Progenitor cell of endocrine pancreas (in vitro differentiated cells): ENCODE data around the gene IGLL1. TPM values are rescaled to one million over a fixed set of nuclear protein-coding genes. Genes with fewer than 3 reads are reported as not detected.

Experiments used
- DNase-seq: peaks from one replicate; pipeline ENCODE4 v3.0.0; 2021; ENCODE audit warnings: low spot score; ENCODE audit not compliant: unreplicated experiment
- H3K27ac Mint-ChIP-seq: 2 replicates; pipeline ENCODE4 v1.8.0; 2021; ENCODE audit warnings: mild to moderate bottlenecking, moderate library complexity, mixed read lengths
- H3K27me3 Mint-ChIP-seq: 2 replicates; pipeline ENCODE4 v1.8.0; 2021; ENCODE audit warnings: mixed read lengths
- H3K36me3 Mint-ChIP-seq: 2 replicates; pipeline ENCODE4 v1.8.0; 2022; ENCODE audit warnings: mixed read lengths; ENCODE audit not compliant: insufficient read depth
- H3K4me1 Mint-ChIP-seq: 2 replicates; pipeline ENCODE4 v1.8.0; 2021; ENCODE audit warnings: low read depth, mixed read lengths
- H3K4me3 Mint-ChIP-seq: 2 replicates; pipeline ENCODE4 v1.8.0; 2021; ENCODE audit warnings: low read depth, mild to moderate bottlenecking, moderate library complexity, mixed read lengths
- H3K9me3 Mint-ChIP-seq: 2 replicates; pipeline ENCODE4 v1.8.0; 2021; ENCODE audit warnings: low read depth, mixed read lengths
- CTCF ChIP-seq: fragments of 200-600 bp; sonication (generic); IDR thresholded peaks from one replicate; pipeline ENCODE4 v1.5.0; 2021; ENCODE audit warnings: antibody characterized with exemption, mild to moderate bottlenecking; ENCODE audit not compliant: unreplicated experiment
- total RNA-seq: library from RNA; stranded (reverse); gene quantifications from 2 replicates; pipeline ENCODE4 v1.2.1, GENCODE V29; 2021

IGLL1 gene
- total RNA-seq, 1 donor from 2014 or later, result not detected

- Mint-ChIP-seq H3K9me3 (no peaks in the 10 kb centered on the region), H3K4me1 (peaks cover 12% of the 10 kb centered on the region), H3K27ac (no peak overlapping the region), H3K36me3 (peaks cover 1% of the 10 kb centered on the region), H3K27me3 (peaks cover 4% of the 10 kb centered on the region), H3K4me3 (no peak overlapping the region)
- no peak for TF ChIP-seq CTCF
- no peak for DNase-seq
These were observed 23.1 kb downstream of the IGLL1 start for GRCh38 chr22:23557036-23557435.

- DNase-seq, result no peak
- Mint-ChIP-seq H3K9me3 (no peaks in the 10 kb centered on the region), H3K36me3 (peaks cover 1% of the 10 kb centered on the region), H3K27ac (no peak overlapping the region), H3K4me3 (no peak overlapping the region), H3K27me3 (peaks cover 4% of the 10 kb centered on the region), H3K4me1 (peaks cover 9% of the 10 kb centered on the region)
- no peak for TF ChIP-seq CTCF
These were observed 24.0 kb downstream of the IGLL1 start for GRCh38 chr22:23556026-23556620.

GRCh38 chr22:23555118-23555517, 25.0 kb downstream of the IGLL1 start:
- no peak for TF ChIP-seq CTCF
- peaks cover 9% of the 10 kb centered on the region for H3K4me1 Mint-ChIP-seq
- no peak overlapping the region for H3K27ac Mint-ChIP-seq
- no peaks in the 10 kb centered on the region for H3K9me3 Mint-ChIP-seq
- H3K27me3 Mint-ChIP-seq, result peaks cover 4% of the 10 kb centered on the region
- H3K4me3 Mint-ChIP-seq, result no peak overlapping the region
- H3K36me3 Mint-ChIP-seq, result peaks cover 1% of the 10 kb centered on the region
- no peak for DNase-seq

GRCh38 chr22:23553924-23554870, 25.9 kb downstream of the IGLL1 start:
- Mint-ChIP-seq H3K4me1 (peaks cover 6% of the 10 kb centered on the region), H3K27ac (no peak overlapping the region), H3K36me3 (peaks cover 1% of the 10 kb centered on the region), H3K27me3 (peaks cover 4% of the 10 kb centered on the region), H3K4me3 (no peak overlapping the region), H3K9me3 (no peaks in the 10 kb centered on the region)
- TF ChIP-seq CTCF, result no peak
- DNase-seq, result no peak

- H3K4me1 Mint-ChIP-seq, result peaks cover 6% of the 10 kb centered on the region
- H3K27ac Mint-ChIP-seq, result no peak overlapping the region
- H3K27me3 Mint-ChIP-seq, result peaks cover 4% of the 10 kb centered on the region
- DNase-seq, result no peak
- H3K9me3 Mint-ChIP-seq, result no peaks in the 10 kb centered on the region
- H3K4me3 Mint-ChIP-seq, result no peak overlapping the region
- H3K36me3 Mint-ChIP-seq, result peaks cover 1% of the 10 kb centered on the region
- no peak for TF ChIP-seq CTCF
These were observed 26.7 kb downstream of the IGLL1 start for GRCh38 chr22:23553438-23553837.
